ENCODE data around the gene ENO2.
"Not testable (repeated sequence)": the region's sequence is repeated elsewhere in the genome, so short reads cannot be mapped to it uniquely, and the experiment has no call there.

ENO2 gene

DNA sequence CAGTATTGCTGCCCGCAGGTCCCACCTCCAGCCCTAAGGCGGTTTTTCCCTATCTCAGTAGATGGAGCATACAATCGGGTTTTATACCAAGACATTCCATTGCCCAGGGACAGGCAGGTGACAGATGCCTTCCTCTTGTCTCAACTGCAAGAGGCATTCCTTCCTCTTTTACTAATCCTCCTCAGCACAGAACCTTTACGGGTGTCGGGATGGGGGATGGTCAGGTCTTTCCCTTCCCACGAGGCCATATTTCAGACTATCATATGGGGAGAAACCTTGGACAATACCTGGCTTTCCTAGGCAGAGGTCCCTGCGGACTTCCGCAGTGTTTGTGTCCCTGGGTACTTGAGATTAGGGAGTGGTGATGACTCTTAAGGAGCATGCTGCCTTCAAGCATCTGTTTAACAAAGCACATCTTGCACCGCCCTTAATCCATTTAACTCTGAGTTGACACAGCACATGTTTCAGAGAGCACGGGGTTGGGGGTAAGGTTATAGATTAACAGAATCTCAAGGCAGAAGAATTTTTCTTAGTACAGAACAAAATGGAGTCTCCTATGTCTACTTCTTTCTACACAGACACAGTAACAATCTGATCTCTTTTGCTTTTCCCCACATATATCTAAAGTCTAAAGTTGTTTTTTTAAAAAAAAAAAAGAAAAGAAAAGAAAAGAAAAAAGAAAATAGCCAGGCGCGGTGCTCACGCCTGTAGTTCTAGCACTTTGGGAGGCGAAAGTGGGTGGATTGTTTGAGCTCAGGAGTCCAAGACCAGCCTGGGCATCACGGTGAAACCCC, 28.0 kb upstream of the ENO2 start:
- not testable (repeated sequence) for DNase-seq

GRCh38 chr12:6887460-6887859, 26.9 kb upstream of the ENO2 start:
- DNase-seq, result no peak

DNA sequence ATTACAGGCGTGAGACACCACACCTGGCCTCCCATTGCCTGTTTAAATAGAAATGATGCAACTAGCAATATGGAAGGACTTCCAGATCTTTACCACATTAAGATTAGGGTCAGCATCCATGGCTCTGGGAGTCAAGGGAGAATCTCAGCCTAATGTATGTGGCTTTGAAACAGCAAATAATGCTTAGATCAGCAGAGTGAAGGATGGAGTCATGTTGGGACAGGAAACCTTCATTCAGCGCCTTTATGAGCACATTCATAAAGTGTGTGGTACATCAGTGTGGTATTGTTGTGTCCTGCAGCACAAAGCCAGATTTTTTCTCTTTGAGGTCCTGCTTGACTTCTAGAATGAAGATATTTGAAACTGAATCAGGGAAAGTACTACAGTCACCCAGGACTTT, 26.0 kb upstream of the ENO2 start:
- DNase-seq, result no peak

GRCh38 chr12:6888794-6889193, 25.6 kb upstream of the ENO2 start:
- DNase-seq, result not testable (repeated sequence)

DNA sequence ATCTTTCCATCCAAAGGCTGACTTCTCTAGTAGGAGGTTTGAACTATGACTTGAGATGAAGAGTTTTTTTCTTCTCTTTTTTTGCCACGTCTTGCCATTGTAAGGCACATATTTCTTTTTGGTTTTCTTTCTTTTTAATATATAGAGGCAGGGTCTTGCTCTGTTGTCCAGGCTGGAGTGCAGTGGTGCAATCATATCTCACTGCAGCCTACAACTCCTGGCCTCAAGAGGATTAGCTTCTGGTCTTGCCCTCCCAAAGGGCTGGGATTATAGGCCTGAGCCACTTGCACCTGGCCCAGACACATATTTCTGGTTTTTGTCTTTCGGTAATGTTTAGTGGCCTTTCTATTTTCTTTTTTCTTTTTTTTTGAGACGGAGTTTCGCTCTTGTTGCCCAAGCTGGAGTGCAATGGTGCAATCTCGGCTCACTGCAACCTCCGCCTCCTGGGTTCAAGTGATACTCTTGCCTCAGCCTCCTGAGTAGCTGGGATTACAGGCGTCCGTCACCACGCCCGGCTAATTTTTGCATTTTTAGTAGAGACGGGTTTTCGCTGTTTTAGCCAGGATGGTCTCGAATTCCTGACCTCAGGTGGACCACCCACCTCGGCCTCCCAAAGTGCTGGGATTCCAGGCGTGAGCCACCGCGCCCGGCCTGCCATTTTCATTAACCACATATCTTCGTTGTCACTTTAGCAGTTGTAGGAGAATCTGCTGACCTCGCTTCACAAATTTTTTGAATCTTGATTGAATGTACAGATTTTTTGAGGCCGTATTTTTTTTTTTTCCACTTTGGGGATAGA, 24.4 kb upstream of the ENO2 start:
- not testable (repeated sequence) for DNase-seq

DNA sequence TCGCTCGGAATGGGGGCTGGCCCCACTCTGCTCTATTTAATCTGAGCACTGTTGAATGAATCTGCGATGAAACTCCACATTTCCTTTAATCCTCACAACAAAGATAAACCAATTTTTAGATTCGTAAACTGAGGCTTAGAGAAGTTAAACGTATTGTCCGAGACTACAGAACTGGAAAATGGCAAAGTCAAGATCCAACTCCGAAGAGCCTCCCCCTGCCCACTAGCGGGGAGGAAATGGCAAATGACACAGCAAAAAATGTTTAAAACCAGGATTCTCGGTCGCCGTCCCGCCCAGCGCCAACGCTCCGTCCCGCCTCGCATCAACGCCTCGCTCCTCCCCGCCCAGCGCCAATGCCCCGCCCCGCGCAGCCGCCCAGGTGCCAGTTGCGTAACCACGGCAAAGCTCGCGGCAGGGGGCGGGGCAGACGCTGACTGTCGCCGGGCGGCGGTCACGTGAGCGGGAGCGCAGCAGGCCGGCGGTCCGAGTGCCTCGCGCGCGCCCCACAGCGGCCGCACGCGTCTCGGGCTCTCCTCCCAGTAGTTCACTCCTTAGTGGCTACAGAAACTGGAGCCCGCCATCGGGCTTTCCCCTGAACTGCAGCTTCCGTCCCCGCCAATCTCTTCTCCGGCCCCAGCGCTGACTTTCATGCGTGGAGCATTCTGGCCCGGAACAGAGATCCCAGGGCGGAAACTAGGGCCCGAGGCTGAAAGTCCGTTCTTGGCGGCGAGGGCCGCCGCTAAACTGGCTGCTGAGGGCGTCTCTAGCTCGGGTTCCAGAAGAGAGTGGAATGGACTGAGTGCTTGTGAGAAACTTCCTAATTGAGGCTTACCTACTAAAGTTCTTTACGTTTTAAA, 23.4 kb upstream of the ENO2 start:
- peak; percentile 99 for DNase-seq

DNA sequence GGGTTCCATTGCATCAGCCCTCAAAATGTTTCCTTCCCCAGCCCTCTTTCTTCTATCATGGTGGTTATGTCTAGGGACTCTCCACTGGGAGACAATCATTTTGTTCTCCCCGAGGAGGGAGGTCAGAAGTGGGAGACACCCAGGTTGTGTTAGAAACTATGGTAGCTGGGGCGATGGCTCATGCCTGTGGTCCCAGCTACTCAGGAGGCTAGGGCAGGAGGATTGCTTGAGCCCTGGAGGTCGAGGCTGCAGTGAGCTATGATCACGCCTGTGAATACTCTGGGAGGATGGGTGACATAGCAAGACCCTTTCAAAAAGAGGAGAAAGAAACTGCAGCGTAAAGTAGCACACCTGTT, 22.8 kb upstream of the ENO2 start:
- no peak for DNase-seq

DNA sequence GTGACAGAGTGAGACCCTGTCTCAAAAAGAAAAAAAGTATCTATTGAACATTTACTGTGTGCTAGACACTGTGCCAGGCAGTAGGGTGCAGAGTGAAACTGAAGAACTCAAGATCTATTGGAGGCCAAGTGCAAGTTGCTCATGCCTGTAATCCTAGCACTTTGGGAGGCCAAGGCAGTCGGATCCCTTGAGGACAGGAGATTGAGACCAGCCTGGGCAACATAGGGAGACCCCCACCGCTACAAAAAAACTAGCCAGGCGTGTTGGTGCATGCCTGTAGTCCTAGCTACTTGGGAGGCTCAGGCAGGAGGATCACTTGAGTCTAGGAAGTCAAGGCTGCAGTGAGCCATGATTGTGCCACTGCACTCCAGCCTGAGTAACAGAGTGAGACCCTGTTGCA, 21.7 kb upstream of the ENO2 start:
- not testable (repeated sequence) for DNase-seq

GRCh38 chr12:6894321-6894720, 20.1 kb upstream of the ENO2 start:
- no peak for DNase-seq

- no peak for DNase-seq
Observed at GRCh38 chr12:6896846-6897435, 17.4 kb upstream of the ENO2 start.

DNA sequence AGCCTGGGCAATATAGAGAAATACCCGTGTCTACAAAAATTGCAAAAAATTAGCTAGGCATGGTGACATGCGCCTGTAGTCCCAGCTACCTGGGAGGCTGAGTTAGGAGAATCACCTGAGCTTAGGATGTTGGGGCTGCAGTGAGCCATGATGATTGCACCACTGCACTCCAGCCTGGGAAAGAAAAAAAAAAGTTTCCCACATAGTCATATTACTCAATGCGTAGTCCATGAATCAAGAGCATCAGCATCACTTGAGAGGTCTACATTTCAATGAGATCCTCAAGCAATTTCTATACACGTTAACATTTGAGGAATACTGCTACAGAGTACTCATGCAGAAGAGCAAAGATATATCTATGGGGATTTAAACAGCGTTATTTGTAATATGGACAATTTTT, 15.0 kb upstream of the ENO2 start:
- no peak for DNase-seq

- DNase-seq, result no peak
Observed at GRCh38 chr12:6899837-6900519, 14.4 kb upstream of the ENO2 start.

GRCh38 chr12:6902448-6902847, 11.9 kb upstream of the ENO2 start:
- DNase-seq, result no peak

GRCh38 chr12:6903722-6904121, 10.7 kb upstream of the ENO2 start:
- DNase-seq, result no peak

GRCh38 chr12:6904280-6905276, 9.8 kb upstream of the ENO2 start, which contains the start of gene LRRC23:
Gene LRRC23, plus strand, starts transcription at chr12:6904822. Its CDS starts 812 bp downstream, at chr12:6905634.
- peak; percentile 96 for DNase-seq

- DNase-seq, result no peak
Observed at GRCh38 chr12:6905414-6906040, 8.9 kb upstream of the ENO2 start.

DNA sequence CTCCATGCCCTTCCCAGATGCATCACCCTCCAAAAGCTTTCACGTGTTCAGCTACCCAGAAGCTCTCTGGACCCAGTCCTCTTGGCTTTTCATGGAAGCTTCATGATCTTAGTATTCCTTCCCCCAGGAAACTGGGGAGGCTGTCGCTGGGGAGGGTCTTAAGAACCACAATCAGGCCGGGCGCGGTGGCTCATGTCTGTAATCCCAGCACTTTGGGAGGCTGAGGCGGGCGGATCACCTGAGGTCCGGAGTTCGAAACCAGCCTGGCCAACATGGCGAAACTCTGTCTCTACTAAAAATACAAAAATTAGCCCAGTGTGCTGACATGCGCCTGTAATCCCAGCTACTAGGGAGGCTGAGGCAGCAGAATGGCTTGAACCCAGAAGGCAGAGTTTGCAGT, 6.2 kb upstream of the ENO2 start:
- not testable (repeated sequence) for DNase-seq

- DNase-seq, result no peak
Observed at GRCh38 chr12:6909421-6910145, 4.8 kb upstream of the ENO2 start.

GRCh38 chr12:6912164-6912935, 2.0 kb upstream of the ENO2 start:
- no peak for DNase-seq

All from activated CD4-positive, CD25-positive, alpha-beta regulatory T cell treated with anti-CD3 and anti-CD28 coated beads, Interleukin-2, amount 50 U/mL, for 72 hours (primary cell).